Panc1 (cell line): Measurements from ENCODE around the gene NUP98. TPM values are rescaled to one million over a fixed set of nuclear protein-coding genes. Genes with fewer than 3 reads are reported as not detected.

Experiments
- ATAC-seq: fragments of 200-7000 bp; cut with Tn5 transposase; 2 replicates; pipeline ENCODE4 v1.9.1; 2020; ENCODE audit warnings: mild to moderate bottlenecking, moderate library complexity
- BruUV-seq: library from RNA; stranded (reverse); fragments of 400-500 nt; replicated peaks from 2 replicates; lab custom pipeline; 2021; lab: Mats Ljungman, UMichigan
- CTCF ChIA-PET: fragments of 300-600 bp; sonication (Branson Sonifier 250); formaldehyde crosslinking; loops from one replicate; lab custom pipeline; 2022; ENCODE audit warnings: antibody characterized with exemption; lab: Charles Lee
- POLR2A ChIA-PET: fragments of 300-600 bp; sonication (Branson Sonifier 250); formaldehyde crosslinking; loops from one replicate; lab custom pipeline; 2022; ENCODE audit warnings: antibody characterized with exemption; lab: Charles Lee
- DNase-seq: peaks from one replicate; pipeline ENCODE4 v3.0.0-alpha.2; 2010; ENCODE audit warnings: low read depth, low spot score
- H3K27ac ChIP-seq: 2 replicates; pipeline ENCODE4 v1.5.1; 2011; ENCODE audit warnings: mild to moderate bottlenecking, low read length, inconsistent platforms
- H3K27me3 ChIP-seq: fragments of 200-500 bp; sonication (Bioruptor generic); 2 replicates; pipeline ENCODE4 v1.6.0; 2014; ENCODE audit warnings: low read length, inconsistent platforms; ENCODE audit not compliant: control insufficient read depth, insufficient read depth
- H3K36me3 ChIP-seq: fragments of 200-500 bp; sonication (Bioruptor generic); 2 replicates; pipeline ENCODE4 v1.5.1; 2014; ENCODE audit warnings: inconsistent platforms, mild to moderate bottlenecking, low read length, moderate library complexity; ENCODE audit not compliant: control insufficient read depth, insufficient read depth
- H3K4me1 ChIP-seq: 2 replicates; pipeline ENCODE4 v1.5.1; 2011; ENCODE audit warnings: inconsistent platforms, mild to moderate bottlenecking, low read length, moderate library complexity; ENCODE audit not compliant: control insufficient read depth, insufficient read depth
- H3K4me3 ChIP-seq, 2 experiments: 2 replicates each; pipeline ENCODE4 v1.5.1; 2011 to 2012; ENCODE audit warnings: low read depth in 2 of 2, low read length in 2 of 2, mild to moderate bottlenecking in 2 of 2, inconsistent platforms in 1 of 2, moderate library complexity in 1 of 2
- H3K9me3 ChIP-seq: fragments of 200-500 bp; sonication (Bioruptor generic); 2 replicates; pipeline ENCODE4 v1.5.1; 2014; ENCODE audit warnings: low read depth, mild to moderate bottlenecking, inconsistent platforms, low read length, moderate library complexity; ENCODE audit not compliant: control insufficient read depth, insufficient read depth
- POLR2AphosphoS5 ChIP-seq: IDR thresholded peaks from 2 replicates; pipeline ENCODE4 v1.6.1; 2012; ENCODE audit warnings: mild to moderate bottlenecking, low read depth, low read length, moderate library complexity
- SIN3A ChIP-seq: IDR thresholded peaks from 2 replicates; pipeline ENCODE4 v1.6.1; 2012; ENCODE audit warnings: low read depth, mild to moderate bottlenecking, low read length, moderate library complexity, borderline replicate concordance; ENCODE audit not compliant: insufficient read depth
- TCF7L2 ChIP-seq: IDR thresholded peaks from 2 replicates; pipeline ENCODE4 v1.6.1; 2011; ENCODE audit warnings: mild to moderate bottlenecking, low read depth, low read length, inconsistent platforms
- in situ Hi-C: cut with HindIII; loops from 2 replicates; pipeline ENCODE4 v1.10.0; 2016; ENCODE audit warnings: low sequenced_read_pairs, low pct_unique_long_range_greater_than_20kb
- intact Hi-C: fragments of 100-400 bp; cut with micrococcal nuclease; formaldehyde crosslinking; loops from one replicate; pipeline ENCODE4 v1.10.0; 2022; ENCODE audit not compliant: unreplicated experiment
- total RNA-seq: library from RNA; stranded (reverse); gene quantifications from one replicate; pipeline ENCODE4 v1.2.1, GENCODE V29; 2021; ENCODE audit not compliant: unreplicated experiment
- TF ChIP-seq, protein P1 (sequence below), 2 experiments: IDR thresholded peaks; 2 replicates each; pipeline ENCODE4 v1.6.1; 2011 to 2012; ENCODE audit warnings: low read depth in 2 of 2, control low read depth in 1 of 2, low read length in 1 of 2, mild to moderate bottlenecking in 1 of 2, moderate library complexity in 1 of 2; ENCODE audit not compliant: insufficient read depth in 1 of 2
- TF ChIP-seq, protein P2 (sequence below): fragments of 450-650 bp; IDR thresholded peaks from 2 replicates; pipeline ENCODE4 v1.5.1; 2017; ENCODE audit warnings: mild to moderate bottlenecking

The NUP98 gene
- total RNA-seq, 1 experiment from 2014 or later = 244 TPM

DNA sequence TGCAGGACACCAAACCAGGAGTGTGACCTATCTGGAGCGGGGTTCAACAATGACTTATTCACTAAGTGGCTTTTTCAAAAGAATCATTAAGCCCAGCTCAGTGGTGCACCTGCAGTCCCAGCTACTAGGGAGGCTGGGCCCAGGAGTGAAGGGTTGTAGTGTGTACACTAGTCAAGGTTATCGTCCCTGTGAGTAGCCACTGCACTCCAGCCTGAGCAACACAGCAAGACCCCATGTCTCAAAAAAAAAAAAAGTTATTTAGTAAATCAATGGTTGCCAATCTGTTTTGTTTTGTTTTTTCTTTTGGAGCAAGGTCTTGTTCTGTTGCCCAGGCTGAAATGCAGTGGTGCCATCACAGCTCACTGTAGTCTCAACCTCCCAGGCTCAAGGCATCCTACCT is 35.5 kb upstream of the NUP98 start:
- no TSS peak for BruUV-seq
- Histone ChIP-seq H3K27me3 (no peaks in the 10 kb centered on the region), H3K9me3 (no peaks in the 10 kb centered on the region), H3K36me3 (peaks cover 8% of the 10 kb centered on the region), H3K4me3 (no peak overlapping the region), H3K27ac (no peak overlapping the region), H3K4me1 (peaks cover 18% of the 10 kb centered on the region)
- TF ChIP-seq, protein P1, sequence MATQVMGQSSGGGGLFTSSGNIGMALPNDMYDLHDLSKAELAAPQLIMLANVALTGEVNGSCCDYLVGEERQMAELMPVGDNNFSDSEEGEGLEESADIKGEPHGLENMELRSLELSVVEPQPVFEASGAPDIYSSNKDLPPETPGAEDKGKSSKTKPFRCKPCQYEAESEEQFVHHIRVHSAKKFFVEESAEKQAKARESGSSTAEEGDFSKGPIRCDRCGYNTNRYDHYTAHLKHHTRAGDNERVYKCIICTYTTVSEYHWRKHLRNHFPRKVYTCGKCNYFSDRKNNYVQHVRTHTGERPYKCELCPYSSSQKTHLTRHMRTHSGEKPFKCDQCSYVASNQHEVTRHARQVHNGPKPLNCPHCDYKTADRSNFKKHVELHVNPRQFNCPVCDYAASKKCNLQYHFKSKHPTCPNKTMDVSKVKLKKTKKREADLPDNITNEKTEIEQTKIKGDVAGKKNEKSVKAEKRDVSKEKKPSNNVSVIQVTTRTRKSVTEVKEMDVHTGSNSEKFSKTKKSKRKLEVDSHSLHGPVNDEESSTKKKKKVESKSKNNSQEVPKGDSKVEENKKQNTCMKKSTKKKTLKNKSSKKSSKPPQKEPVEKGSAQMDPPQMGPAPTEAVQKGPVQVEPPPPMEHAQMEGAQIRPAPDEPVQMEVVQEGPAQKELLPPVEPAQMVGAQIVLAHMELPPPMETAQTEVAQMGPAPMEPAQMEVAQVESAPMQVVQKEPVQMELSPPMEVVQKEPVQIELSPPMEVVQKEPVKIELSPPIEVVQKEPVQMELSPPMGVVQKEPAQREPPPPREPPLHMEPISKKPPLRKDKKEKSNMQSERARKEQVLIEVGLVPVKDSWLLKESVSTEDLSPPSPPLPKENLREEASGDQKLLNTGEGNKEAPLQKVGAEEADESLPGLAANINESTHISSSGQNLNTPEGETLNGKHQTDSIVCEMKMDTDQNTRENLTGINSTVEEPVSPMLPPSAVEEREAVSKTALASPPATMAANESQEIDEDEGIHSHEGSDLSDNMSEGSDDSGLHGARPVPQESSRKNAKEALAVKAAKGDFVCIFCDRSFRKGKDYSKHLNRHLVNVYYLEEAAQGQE (IDR thresholded peaks at IDR 0.05; ENCODE audit: insufficient read depth in 1 of 2, low read depth in 2 of 2, low read length in 1 of 2) = no peak
- TF ChIP-seq TCF7L2 (no peak), SIN3A (no peak), POLR2AphosphoS5 (no peak)
- TF ChIP-seq, protein P2, sequence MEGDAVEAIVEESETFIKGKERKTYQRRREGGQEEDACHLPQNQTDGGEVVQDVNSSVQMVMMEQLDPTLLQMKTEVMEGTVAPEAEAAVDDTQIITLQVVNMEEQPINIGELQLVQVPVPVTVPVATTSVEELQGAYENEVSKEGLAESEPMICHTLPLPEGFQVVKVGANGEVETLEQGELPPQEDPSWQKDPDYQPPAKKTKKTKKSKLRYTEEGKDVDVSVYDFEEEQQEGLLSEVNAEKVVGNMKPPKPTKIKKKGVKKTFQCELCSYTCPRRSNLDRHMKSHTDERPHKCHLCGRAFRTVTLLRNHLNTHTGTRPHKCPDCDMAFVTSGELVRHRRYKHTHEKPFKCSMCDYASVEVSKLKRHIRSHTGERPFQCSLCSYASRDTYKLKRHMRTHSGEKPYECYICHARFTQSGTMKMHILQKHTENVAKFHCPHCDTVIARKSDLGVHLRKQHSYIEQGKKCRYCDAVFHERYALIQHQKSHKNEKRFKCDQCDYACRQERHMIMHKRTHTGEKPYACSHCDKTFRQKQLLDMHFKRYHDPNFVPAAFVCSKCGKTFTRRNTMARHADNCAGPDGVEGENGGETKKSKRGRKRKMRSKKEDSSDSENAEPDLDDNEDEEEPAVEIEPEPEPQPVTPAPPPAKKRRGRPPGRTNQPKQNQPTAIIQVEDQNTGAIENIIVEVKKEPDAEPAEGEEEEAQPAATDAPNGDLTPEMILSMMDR = no peak
- intact Hi-C loops = no loop called here
- CTCF ChIA-PET = interaction anchor here (1.1 to 1.6 kb wide), 2 partner anchors 9 to 25 kb away, joined by 3 to 4 read pairs; no protein-coding TSS in a partner anchor
- POLR2A ChIA-PET = interaction anchor here (0.6 kb wide), 1 partner anchor 35 kb away, joined by 3 read pairs; no protein-coding TSS in a partner anchor
- ATAC-seq (no peak), DNase-seq (no peak)
- in situ Hi-C loops = no loop called here

- Histone ChIP-seq H3K4me1 (peaks cover 7% of the 10 kb centered on the region), H3K27ac (no peak overlapping the region), H3K27me3 (no peaks in the 10 kb centered on the region), H3K9me3 (no peaks in the 10 kb centered on the region), H3K36me3 (peaks cover 8% of the 10 kb centered on the region), H3K4me3 (no peak overlapping the region)
- intact Hi-C loops = no loop called here
- in situ Hi-C loops = no loop called here
- ATAC-seq (no peak), DNase-seq (no peak)
- POLR2A ChIA-PET = interaction anchor here (1.3 kb wide), 1 partner anchor 10 kb away, joined by 6 read pairs; no protein-coding TSS in a partner anchor
- TF ChIP-seq, protein P2 = no peak
- no peak for TF ChIP-seq TCF7L2
- BruUV-seq = no TSS peak
- CTCF ChIA-PET = interaction anchor here (0.7 to 0.9 kb wide), 2 partner anchors 18 to 23 kb away, joined by 3 read pairs; partner anchors contain the start of gene STIM1
Measured at GRCh38 chr11:3831378-3832239, 34.3 kb upstream of the NUP98 start.
